A673 (cell line): ENCODE results near the gene RANBP3L.

Experiments used
- CTCF ChIP-seq: fragments of 300-800, 200-600 bp; sonication (generic); conservative IDR thresholded peaks from 2 replicates; pipeline ENCODE4 v1.5.1; 2017; ENCODE audit warnings: low read depth, mild to moderate bottlenecking, antibody characterized with exemption, low read length, moderate library complexity, mixed read lengths
- EZH2 ChIP-seq: fragments of 200-600 bp; sonication (generic); IDR thresholded peaks from 2 replicates; pipeline ENCODE4 v1.6.1; 2017; ENCODE audit warnings: borderline replicate concordance, low read depth, mild to moderate bottlenecking, mixed read lengths, antibody characterized with exemption, low read length; ENCODE audit not compliant: poor library complexity, severe bottlenecking

GRCh38 chr5:36251218-36251617 is 50.5 kb downstream of the RANBP3L start:
- TF ChIP-seq CTCF: no peak
- no peak for TF ChIP-seq EZH2
